ENCODE results near the gene ATXN7L1.
"Not testable (repeated sequence)": the region's sequence is repeated elsewhere in the genome, so short reads cannot be mapped to it uniquely, and the experiment has no call there.

The ATXN7L1 gene

GRCh38 chr7:105800442-105800841 lies 76.0 kb downstream of the ATXN7L1 start:
- DNase-seq, result no peak

- DNase-seq, result no peak
Observed at GRCh38 chr7:105799677-105800076, 76.7 kb downstream of the ATXN7L1 start.

- no peak for DNase-seq
Observed at GRCh38 chr7:105799006-105799405, 77.4 kb downstream of the ATXN7L1 start.

- no peak for DNase-seq
Observed at GRCh38 chr7:105797652-105798051, 78.7 kb downstream of the ATXN7L1 start.

- DNase-seq, result no peak
Observed at GRCh38 chr7:105796365-105796764, 80.0 kb downstream of the ATXN7L1 start.

GRCh38 chr7:105794741-105795729 lies 81.4 kb downstream of the ATXN7L1 start:
- no peak for DNase-seq

GRCh38 chr7:105792488-105793370 lies 83.7 kb downstream of the ATXN7L1 start:
- DNase-seq, result no peak

GRCh38 chr7:105791926-105792325 lies 84.5 kb downstream of the ATXN7L1 start:
- DNase-seq, result no peak

- no peak for DNase-seq
Observed at GRCh38 chr7:105790996-105791395, 85.4 kb downstream of the ATXN7L1 start.

- DNase-seq, result not testable (repeated sequence)
Observed at GRCh38 chr7:105790452-105790851, 85.9 kb downstream of the ATXN7L1 start.

GRCh38 chr7:105788816-105789349 lies 87.5 kb downstream of the ATXN7L1 start:
- DNase-seq, result no peak

GRCh38 chr7:105788356-105788755 lies 88.0 kb downstream of the ATXN7L1 start:
- no peak for DNase-seq

- DNase-seq, result no peak
Observed at GRCh38 chr7:105787793-105788192, 88.6 kb downstream of the ATXN7L1 start.

- DNase-seq, result no peak
Observed at GRCh38 chr7:105786520-105787470, 89.6 kb downstream of the ATXN7L1 start.

GRCh38 chr7:105782391-105783042 lies 93.9 kb downstream of the ATXN7L1 start:
- no peak for DNase-seq

- DNase-seq, result no peak
Observed at GRCh38 chr7:105779856-105780780, 96.3 kb downstream of the ATXN7L1 start.

- no peak for DNase-seq
Observed at GRCh38 chr7:105778956-105779355, 97.4 kb downstream of the ATXN7L1 start.

- DNase-seq, result no peak
Observed at GRCh38 chr7:105776986-105777910, 99.2 kb downstream of the ATXN7L1 start.
